GM19193 (cell line): ENCODE results near the gene MRPS6.

ENCODE experiments used
- POLR2A ChIP-seq: IDR thresholded peaks from 4 replicates; pipeline ENCODE4 v1.6.1; 2011; ENCODE audit not compliant: insufficient read depth, insufficient read length; ENCODE audit errors: extremely low read depth

Gene MRPS6

GRCh38 chr21:34073032-34073748 is at the start of gene MRPS6, which contains the start of gene SLC5A3:
TSS of gene MRPS6 (plus strand) at chr21:34073578. CDS start at chr21:34073701, 123 bp downstream.
TSS of gene SLC5A3 (plus strand) at chr21:34073578. CDS start at chr21:34095199, 21,621 bp downstream.
- TF ChIP-seq POLR2A = peak; percentile 96

GRCh38 chr21:34023691-34024373 is 49.5 kb upstream of the MRPS6 start:
- no peak for TF ChIP-seq POLR2A

- TF ChIP-seq POLR2A = no peak
Measured at GRCh38 chr21:34024374-34024693, 49.0 kb upstream of the MRPS6 start.

DNA sequence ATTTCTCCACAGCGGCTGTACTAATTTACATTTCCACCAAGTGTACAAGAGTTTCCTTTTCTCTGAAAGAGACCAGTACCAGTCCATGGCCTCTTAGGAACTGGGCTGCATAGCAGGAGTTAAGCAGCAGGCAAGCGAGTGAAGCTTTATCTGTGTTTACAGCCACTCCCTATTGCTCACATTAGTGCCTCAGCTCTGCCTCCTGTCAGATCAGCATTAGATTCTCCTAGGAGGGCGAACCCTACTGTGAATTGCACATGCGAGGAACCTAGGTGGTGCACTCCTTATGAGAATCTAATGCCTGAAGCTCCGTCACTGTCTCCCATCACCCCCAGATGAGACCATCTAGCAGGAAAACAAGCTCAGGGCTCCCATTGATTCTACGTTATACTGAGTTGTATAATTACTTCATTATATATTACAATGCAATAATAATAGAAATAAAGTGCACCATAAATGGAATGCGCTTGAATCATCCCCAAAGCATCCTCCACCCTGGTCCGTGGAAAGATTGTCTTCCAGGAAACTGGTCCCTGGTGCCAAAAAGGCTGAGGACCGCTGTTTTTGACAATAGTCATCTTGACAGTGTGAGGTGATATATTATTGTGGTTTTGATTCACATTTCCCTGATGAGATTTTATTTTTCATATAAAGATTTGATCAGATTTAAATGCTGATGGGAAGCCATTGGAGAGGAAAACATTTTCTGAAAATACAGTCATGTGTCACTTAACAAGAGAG is 45.5 kb upstream of the MRPS6 start:
- no peak for TF ChIP-seq POLR2A

DNA sequence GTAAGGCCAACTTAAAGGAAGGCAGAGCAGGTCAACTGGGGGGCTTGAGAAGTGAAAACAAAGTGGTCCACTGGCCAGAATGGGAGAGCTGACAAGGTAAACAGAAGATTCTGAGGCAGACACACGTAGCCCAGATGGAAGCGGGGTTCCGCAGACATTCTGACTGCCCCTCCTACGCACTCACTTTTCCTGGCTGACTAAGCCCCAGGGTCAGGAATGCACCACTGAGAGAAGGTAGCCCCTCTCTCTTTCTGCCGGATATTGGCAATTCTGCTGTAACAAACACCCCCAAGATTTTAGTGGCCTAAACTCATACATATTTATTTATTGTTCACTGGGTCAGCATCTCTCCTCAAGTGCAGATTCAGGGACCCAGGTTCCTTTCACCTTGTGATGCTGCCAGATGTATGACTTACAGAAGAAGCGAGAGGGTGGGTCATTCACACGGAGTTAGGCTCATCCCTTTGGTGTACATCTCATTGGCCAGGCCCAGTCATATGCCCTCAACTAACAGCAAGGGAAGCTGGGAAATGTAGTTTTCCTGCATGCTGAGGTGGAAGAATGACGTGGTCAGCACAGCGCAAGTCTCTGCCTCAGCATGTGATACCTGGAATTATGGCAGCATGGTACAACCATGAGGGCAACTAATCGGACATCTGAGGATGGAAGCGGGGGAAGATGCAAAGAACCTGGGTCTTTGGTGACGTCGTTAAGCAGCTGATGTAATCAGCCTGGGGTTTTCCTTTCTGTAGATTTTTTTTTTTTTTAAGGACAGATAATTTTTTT is 43.4 kb upstream of the MRPS6 start:
- no peak for TF ChIP-seq POLR2A

DNA sequence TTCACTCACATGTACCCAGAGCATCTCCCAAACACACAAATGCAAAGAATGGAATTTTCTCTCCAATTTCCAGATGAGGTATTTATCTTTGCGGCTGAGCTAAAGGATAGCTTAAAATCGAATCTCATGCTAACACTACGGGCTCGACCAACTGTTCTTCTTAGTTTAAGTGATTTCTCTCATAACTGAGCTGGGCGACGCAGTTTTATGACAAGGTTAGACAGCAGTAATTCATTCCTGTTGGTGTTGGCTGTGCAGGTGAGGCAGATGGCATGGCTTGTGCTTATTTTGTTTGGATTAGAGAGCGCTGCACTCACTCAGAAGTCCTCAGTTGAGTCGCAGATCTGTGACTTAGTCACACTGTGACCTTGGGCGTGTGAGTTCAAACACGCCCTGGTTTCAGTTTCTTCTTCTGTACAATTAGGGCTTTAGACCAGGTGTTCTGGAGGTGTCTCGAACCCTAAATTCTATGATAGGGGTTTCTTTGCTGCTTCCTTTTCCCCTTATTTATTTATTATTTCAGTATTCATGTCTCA is 41.5 kb upstream of the MRPS6 start:
- no peak for TF ChIP-seq POLR2A

GRCh38 chr21:34034369-34035014 is 38.9 kb upstream of the MRPS6 start:
- TF ChIP-seq POLR2A = no peak

GRCh38 chr21:34035619-34036354 is 37.6 kb upstream of the MRPS6 start:
- TF ChIP-seq POLR2A = no peak

DNA sequence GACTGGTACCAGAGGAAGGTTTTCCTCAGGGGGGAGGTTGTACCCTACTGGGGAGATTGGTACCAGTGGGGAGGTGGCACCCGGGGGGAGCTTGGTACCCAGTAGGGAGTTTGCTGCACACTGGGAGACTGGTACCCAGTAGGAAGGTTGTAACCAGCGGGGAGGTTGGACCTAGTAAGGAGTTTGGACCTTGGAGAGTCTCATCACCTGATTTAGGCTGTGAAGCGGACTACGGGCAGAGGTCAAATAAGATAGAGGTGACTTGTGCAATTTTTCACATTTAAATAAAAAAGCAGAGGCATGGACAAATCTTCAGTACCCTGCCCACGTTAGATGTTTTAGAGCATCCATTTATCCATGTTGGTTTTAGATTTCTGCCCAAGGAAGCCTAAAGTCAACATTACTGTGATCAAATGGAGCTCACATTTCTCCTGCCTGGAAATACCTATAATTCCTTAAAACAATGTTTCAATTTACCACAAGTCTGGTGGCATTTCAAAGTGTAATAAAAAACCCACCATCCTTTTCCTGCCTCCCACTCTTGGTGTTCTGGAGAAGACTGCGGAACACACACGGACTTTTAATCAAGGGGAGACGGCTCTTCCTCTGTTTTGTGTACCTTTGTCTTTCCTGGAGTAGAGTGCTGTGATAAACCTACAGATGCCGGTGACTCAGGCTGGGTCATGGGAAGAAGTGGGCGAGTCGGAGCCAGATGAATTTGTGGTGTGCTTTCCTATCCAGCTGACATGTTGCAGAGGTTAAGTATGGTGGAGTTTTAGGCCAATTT is 36.2 kb upstream of the MRPS6 start:
- TF ChIP-seq POLR2A = no peak

GRCh38 chr21:34039678-34040382 is 33.5 kb upstream of the MRPS6 start:
- no peak for TF ChIP-seq POLR2A

DNA sequence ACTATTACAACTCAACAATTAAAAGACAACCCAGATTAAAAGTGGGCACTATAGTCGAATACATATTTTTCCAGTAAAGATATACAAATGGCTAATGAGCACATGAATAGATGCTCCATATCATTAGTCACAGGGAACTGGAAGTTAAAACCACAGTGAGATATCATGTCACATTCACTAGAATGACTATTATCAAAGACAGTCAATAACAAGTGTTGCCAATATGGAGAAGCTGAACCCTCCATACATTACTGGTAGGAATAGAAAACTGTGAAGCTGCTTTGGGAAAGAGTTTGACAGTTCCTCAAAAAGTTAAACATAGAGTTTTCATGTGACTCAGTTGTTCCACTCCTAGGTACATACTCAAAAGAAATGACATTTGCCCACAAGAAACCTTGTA is 30.6 kb upstream of the MRPS6 start:
- no peak for TF ChIP-seq POLR2A

DNA sequence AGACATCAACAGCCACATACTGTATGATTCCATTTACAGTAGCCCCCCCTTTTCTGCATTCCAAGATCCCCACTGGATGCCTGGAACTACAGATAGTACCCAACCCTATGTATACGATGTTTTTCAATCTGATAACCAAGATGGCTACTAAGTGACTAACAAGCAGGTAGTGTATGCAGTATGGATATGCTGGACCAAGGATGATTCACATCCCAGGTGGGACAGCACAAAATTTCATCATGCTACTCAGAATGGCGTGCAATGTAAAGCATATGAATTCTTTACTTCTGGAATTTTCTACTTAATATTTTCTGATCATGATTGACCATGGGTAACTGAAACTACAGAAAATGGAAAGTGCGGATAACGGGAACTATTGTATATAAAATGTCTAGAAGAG is 30.0 kb upstream of the MRPS6 start:
- TF ChIP-seq POLR2A = no peak
